ENCODE data around the gene ATG14. TPM values are rescaled to one million over a fixed set of nuclear protein-coding genes. Genes with fewer than 3 reads are reported as not detected.

Gene ATG14
- total RNA-seq, 1 donor from 2014 or later: 10.5 TPM

DNA sequence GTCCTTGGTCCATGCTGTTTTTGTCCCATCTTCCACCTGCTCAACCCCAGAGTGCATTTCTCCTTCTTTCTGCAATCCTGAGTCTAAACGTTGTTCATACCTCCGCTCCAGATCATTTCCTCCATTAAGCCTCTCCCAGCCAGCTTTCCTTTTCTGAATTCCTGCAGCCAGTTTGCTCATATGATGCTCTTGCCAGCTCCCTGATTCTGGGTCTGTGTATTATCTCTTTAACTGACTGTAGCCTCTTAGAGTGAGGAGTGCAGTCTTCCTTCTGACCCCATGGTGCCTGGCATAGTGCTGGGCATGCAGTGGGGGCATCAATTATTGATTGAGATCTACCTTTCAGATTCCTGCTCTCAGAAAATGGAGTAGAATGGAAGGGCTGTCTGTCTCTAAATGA, 40.3 kb upstream of the ATG14 start:
- Histone ChIP-seq H3K27me3 (ENCODE audit: control insufficient read depth, insufficient read depth, low read length) (no peaks in the 10 kb centered on the region), H3K36me3 (ENCODE audit: control insufficient read depth, insufficient read depth, low read length) (no peaks in the 10 kb centered on the region), H3K4me3 (ENCODE audit: low read depth, low read length) (no peak overlapping the region)
- DNase-seq (ENCODE audit: low read depth) (no peak), FAIRE-seq (no peak)
- TF ChIP-seq, protein P1, sequence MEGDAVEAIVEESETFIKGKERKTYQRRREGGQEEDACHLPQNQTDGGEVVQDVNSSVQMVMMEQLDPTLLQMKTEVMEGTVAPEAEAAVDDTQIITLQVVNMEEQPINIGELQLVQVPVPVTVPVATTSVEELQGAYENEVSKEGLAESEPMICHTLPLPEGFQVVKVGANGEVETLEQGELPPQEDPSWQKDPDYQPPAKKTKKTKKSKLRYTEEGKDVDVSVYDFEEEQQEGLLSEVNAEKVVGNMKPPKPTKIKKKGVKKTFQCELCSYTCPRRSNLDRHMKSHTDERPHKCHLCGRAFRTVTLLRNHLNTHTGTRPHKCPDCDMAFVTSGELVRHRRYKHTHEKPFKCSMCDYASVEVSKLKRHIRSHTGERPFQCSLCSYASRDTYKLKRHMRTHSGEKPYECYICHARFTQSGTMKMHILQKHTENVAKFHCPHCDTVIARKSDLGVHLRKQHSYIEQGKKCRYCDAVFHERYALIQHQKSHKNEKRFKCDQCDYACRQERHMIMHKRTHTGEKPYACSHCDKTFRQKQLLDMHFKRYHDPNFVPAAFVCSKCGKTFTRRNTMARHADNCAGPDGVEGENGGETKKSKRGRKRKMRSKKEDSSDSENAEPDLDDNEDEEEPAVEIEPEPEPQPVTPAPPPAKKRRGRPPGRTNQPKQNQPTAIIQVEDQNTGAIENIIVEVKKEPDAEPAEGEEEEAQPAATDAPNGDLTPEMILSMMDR (IDR thresholded peaks at IDR 0.05; ENCODE audit: insufficient read depth, low read length, severe bottlenecking): no peak

DNA sequence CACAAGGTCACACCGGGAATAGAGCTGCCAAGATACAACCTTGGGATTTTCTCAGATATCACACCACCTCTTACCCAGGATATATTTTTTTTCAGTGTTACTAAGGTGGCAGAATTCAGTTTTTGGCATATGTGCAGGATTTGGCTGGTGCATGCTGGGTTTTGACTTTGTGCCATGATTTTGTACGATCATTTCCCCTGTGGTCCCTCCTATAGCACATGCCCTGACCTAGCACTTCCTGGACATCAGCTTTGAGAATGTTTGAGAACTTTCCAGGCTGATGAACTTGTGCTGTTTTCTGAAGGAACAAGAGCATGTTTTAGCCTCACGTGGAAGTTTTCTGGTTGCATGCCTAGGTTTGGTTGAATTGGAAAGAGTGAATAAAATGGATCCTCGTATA, 39.8 kb upstream of the ATG14 start:
- Histone ChIP-seq H3K36me3 (ENCODE audit: control insufficient read depth, insufficient read depth, low read length) (no peaks in the 10 kb centered on the region), H3K4me3 (ENCODE audit: low read depth, low read length) (no peak overlapping the region), H3K27me3 (ENCODE audit: control insufficient read depth, insufficient read depth, low read length) (no peaks in the 10 kb centered on the region)
- FAIRE-seq (no peak), DNase-seq (ENCODE audit: low read depth) (peak; percentile 20)
- TF ChIP-seq, protein P1 (IDR thresholded peaks at IDR 0.05; ENCODE audit: insufficient read depth, low read length, severe bottlenecking): no peak

DNA sequence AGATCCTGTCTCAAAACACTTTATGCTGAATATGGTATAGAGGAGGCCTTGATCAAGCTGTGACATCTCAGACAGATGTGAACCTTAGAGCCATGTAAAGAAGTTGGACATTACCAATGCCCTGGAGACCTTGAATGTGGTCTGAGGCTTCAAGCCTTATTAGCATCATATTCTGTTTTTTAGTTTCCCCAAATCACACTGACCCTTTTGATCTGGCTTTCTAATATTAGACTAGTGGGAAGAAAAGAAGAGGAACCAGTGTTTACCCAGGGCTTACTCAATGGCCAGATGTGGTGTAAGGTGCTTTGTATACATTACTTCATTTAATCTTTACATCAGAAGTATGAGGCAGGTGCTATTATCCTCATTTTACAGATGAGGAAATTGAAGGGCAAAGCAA, 39.4 kb upstream of the ATG14 start:
- DNase-seq (ENCODE audit: low read depth): peak; percentile 17
- H3K4me3 ChIP-seq (ENCODE audit: low read depth, low read length): no peak overlapping the region
- TF ChIP-seq, protein P1 (IDR thresholded peaks at IDR 0.05; ENCODE audit: insufficient read depth, low read length, severe bottlenecking): no peak
- FAIRE-seq: no peak
- H3K36me3 ChIP-seq (ENCODE audit: control insufficient read depth, insufficient read depth, low read length): no peaks in the 10 kb centered on the region
- no peaks in the 10 kb centered on the region for H3K27me3 ChIP-seq (ENCODE audit: control insufficient read depth, insufficient read depth, low read length)

DNA sequence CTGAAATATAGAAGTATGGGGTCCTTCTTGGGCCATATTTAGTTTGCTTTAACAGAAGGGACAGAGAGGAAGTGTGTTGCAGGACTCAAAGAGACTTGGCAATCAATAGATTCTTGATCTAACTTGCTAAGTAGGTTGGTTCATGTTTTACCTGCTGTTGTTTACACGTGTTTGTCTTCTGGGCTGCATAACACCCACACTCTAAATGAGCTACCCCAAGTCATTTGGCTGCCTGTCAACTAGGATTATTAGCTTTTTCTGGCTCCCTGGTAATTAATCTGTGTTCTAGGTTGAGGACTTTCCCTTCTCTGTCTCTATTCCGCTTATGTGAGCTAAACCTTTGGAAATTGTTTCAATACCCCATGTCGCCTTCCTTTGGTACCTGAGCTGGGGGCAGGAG, 38.9 kb upstream of the ATG14 start:
- FAIRE-seq (no peak), DNase-seq (ENCODE audit: low read depth) (peak; percentile 62)
- Histone ChIP-seq H3K27me3 (ENCODE audit: control insufficient read depth, insufficient read depth, low read length) (no peaks in the 10 kb centered on the region), H3K4me3 (ENCODE audit: low read depth, low read length) (no peak overlapping the region), H3K36me3 (ENCODE audit: control insufficient read depth, insufficient read depth, low read length) (no peaks in the 10 kb centered on the region)
- TF ChIP-seq, protein P1 (IDR thresholded peaks at IDR 0.05; ENCODE audit: insufficient read depth, low read length, severe bottlenecking): no peak

DNA sequence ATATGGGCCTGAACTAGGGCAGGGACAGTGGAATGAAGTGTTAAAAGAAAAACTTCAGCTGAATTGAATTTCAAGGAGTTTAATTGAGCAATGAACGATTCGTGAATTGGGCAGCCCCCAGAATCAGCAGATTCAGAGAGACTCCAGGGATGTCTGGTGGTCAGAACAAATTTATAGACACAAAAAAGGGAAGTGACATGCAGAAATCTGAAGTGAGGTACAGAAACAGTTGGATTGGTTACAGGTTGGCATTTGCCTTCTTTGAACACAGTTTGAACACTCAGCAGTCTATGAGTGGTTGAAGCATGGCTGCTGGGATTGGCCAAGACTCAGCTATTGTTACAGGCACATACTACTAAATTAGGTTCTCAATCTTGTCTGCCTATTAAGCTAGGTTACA, 38.5 kb upstream of the ATG14 start:
- DNase-seq (ENCODE audit: low read depth) (no peak), FAIRE-seq (no peak)
- Histone ChIP-seq H3K4me3 (ENCODE audit: low read depth, low read length) (no peak overlapping the region), H3K36me3 (ENCODE audit: control insufficient read depth, insufficient read depth, low read length) (no peaks in the 10 kb centered on the region), H3K27me3 (ENCODE audit: control insufficient read depth, insufficient read depth, low read length) (no peaks in the 10 kb centered on the region)
- TF ChIP-seq, protein P1 (IDR thresholded peaks at IDR 0.05; ENCODE audit: insufficient read depth, low read length, severe bottlenecking): no peak

DNA sequence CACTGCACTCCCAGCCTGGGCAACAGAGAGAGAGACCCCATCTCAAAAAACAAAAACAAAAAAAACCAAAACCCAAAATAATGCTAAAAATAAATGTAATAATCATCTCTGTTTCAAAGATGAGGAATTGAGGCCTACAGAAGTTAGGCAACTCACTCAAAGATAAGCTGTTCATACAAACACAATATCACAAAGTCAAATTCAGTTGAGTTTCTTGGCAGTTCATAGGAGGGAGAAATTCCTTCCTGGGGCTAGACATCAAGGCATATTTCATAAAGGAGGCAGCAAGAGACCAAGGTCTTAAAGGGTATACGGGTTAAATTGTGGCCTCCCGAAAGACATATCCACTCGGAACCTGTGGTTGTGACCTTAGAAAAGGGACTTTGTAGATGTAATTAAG, 37.5 kb upstream of the ATG14 start:
- Histone ChIP-seq H3K4me3 (ENCODE audit: low read depth, low read length) (no peak overlapping the region), H3K27me3 (ENCODE audit: control insufficient read depth, insufficient read depth, low read length) (no peaks in the 10 kb centered on the region), H3K36me3 (ENCODE audit: control insufficient read depth, insufficient read depth, low read length) (no peaks in the 10 kb centered on the region)
- DNase-seq (ENCODE audit: low read depth) (no peak), FAIRE-seq (no peak)
- TF ChIP-seq, protein P1 (IDR thresholded peaks at IDR 0.05; ENCODE audit: insufficient read depth, low read length, severe bottlenecking): no peak

Measured in bronchial epithelial cell (primary cell).